MM.1S (cell line): Measurements from ENCODE around the gene KIF20B.

Experiments used
- DNase-seq: peaks from one replicate; pipeline ENCODE4 v3.0.0-alpha.2; 2015
- H2AFZ ChIP-seq: fragments of 300-600 bp; sonication (generic); 2 replicates; pipeline ENCODE4 v1.6.0; 2016; ENCODE audit warnings: antibody characterized with exemption, low read length
- H3F3A ChIP-seq: fragments of 300-600 bp; sonication (generic); 2 replicates; pipeline ENCODE4 v1.6.1; 2016; ENCODE audit warnings: mild to moderate bottlenecking, antibody characterized with exemption, low read length, moderate library complexity, mixed read lengths; ENCODE audit not compliant: insufficient read depth
- H3K27ac ChIP-seq: fragments of 300-600 bp; sonication (generic); 2 replicates; pipeline ENCODE4 v1.5.1; 2016; ENCODE audit warnings: mild to moderate bottlenecking, low read length
- H3K27me3 ChIP-seq: fragments of 300-600 bp; sonication (generic); replicated peaks from 2 replicates; pipeline ENCODE4 v1.6.0; 2016; ENCODE audit warnings: low read length; ENCODE audit not compliant: insufficient read depth
- H3K36me3 ChIP-seq: fragments of 300-600 bp; sonication (generic); replicated peaks from 2 replicates; pipeline ENCODE4 v1.6.1; 2016; ENCODE audit warnings: mild to moderate bottlenecking, low read length, mixed read lengths; ENCODE audit not compliant: insufficient read depth
- H3K4me1 ChIP-seq: fragments of 300-600 bp; sonication (generic); 2 replicates; pipeline ENCODE4 v1.6.1; 2016; ENCODE audit warnings: low read length, mixed read lengths
- H3K4me2 ChIP-seq: fragments of 300-600 bp; sonication (generic); 2 replicates; pipeline ENCODE4 v1.6.0; 2016; ENCODE audit warnings: low read depth, low read length
- H3K4me3 ChIP-seq: fragments of 300-600 bp; sonication (generic); 2 replicates; pipeline ENCODE4 v1.5.1; 2016; ENCODE audit warnings: low read length, mixed read lengths
- H3K79me2 ChIP-seq: fragments of 300-600 bp; sonication (generic); 2 replicates; pipeline ENCODE4 v1.6.1; 2016; ENCODE audit warnings: mixed run types, low read length, mixed read lengths
- H3K9ac ChIP-seq: fragments of 300-600 bp; sonication (generic); 2 replicates; pipeline ENCODE4 v1.6.1; 2016; ENCODE audit warnings: low read length, mixed read lengths
- H3K9me2 ChIP-seq: fragments of 300-600 bp; sonication (generic); replicated peaks from 2 replicates; pipeline ENCODE4 v1.6.1; 2016; ENCODE audit warnings: mild to moderate bottlenecking, low read length, mixed read lengths; ENCODE audit not compliant: insufficient read depth
- H3K9me3 ChIP-seq: fragments of 300-600 bp; sonication (generic); replicated peaks from 2 replicates; pipeline ENCODE4 v1.6.1; 2016; ENCODE audit warnings: mild to moderate bottlenecking, low read length, mixed read lengths; ENCODE audit not compliant: insufficient read depth
- H4K20me1 ChIP-seq: fragments of 300-600 bp; sonication (generic); 2 replicates; pipeline ENCODE4 v1.6.1; 2016; ENCODE audit warnings: mild to moderate bottlenecking, low read length, moderate library complexity, mixed read lengths; ENCODE audit not compliant: insufficient read depth
- CTCF ChIP-seq: fragments of 300-600 bp; sonication (generic); IDR thresholded peaks from 2 replicates; pipeline ENCODE4 v1.5.1; 2016; ENCODE audit warnings: antibody characterized with exemption, low read length, mixed read lengths
- EZH2 ChIP-seq: fragments of 300-600 bp; sonication (generic); optimal IDR thresholded peaks from 2 replicates; pipeline ENCODE3; 2017; ENCODE audit warnings: low read depth, mild to moderate bottlenecking, antibody characterized with exemption, low read length, mixed read lengths
- EZH2phosphoT487 ChIP-seq: fragments of 300-600 bp; sonication (generic); IDR thresholded peaks from 2 replicates; pipeline ENCODE4 v1.6.1; 2018; ENCODE audit warnings: antibody characterized with exemption, low read length

KIF20B gene

DNA sequence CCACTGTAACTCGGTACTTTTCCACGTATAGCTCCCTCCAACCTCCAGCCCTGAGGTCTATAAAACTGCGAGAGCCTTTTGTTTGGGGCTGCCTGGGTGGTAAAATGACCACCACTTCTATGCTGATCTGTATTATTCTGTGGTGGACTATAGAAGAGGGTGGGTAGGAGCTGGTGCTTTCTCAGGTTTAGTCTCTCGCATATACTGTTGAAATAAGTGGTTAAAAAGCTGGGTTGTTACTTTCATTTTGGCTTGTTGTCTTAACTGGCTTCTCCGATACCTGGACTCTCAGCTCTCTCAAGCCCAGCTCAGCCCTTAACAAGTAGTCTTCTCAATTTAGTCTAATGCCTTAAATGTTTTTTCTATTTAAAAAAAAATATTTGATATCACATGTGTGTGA, 70.3 kb downstream of the KIF20B start:
- Histone ChIP-seq H3K79me2 (no peaks in the 10 kb centered on the region; the same call in 1 of the 2 replicates), H3F3A (no peaks in the 10 kb centered on the region), H3K4me2 (no peak overlapping the region), H3K4me3 (no peak overlapping the region), H3K4me1 (peaks cover 3% of the 10 kb centered on the region; the same call in 1 of the 2 replicates), H2AFZ (no peak overlapping the region), H3K9me3 (no peaks in the 10 kb centered on the region), H3K36me3 (peaks cover 10% of the 10 kb centered on the region; the same call in 1 of the 2 replicates), H3K27me3 (no peaks in the 10 kb centered on the region), H4K20me1 (no peaks in the 10 kb centered on the region), H3K27ac (no peak overlapping the region), H3K9me2 (no peaks in the 10 kb centered on the region), H3K9ac (no peak overlapping the region)
- no peak for DNase-seq
- TF ChIP-seq CTCF: no peak
- no peak for TF ChIP-seq EZH2phosphoT487
- TF ChIP-seq EZH2: no peak

DNA sequence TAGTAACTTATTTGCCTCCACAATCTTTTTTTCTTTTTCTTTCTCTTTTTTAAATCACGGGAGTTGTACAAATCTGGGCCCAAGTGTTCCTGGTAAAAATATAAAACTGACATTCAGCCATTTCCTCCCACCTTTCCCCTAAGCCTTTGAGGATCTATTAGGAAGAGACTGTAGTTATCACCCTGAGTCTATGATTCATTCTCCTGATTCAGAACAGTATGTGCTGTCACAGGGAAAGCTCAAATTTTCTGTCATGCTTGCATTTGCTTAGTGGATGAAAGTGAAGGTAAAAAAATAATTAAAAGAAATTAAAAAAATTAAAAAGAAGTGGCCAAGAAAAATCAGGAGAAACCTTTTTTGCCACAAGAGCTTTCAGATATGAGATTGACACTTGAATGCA, 71.7 kb downstream of the KIF20B start:
- H3K27me3 ChIP-seq: no peaks in the 10 kb centered on the region
- H3K4me1 ChIP-seq: peaks cover 3% of the 10 kb centered on the region; the same call in 1 of the 2 replicates
- DNase-seq: no peak
- no peak overlapping the region for H3K27ac ChIP-seq
- no peaks in the 10 kb centered on the region for H3K9me2 ChIP-seq
- H3K4me2 ChIP-seq: no peak overlapping the region
- no peaks in the 10 kb centered on the region for H4K20me1 ChIP-seq
- H2AFZ ChIP-seq: no peak overlapping the region
- no peak for TF ChIP-seq EZH2
- TF ChIP-seq CTCF: no peak
- TF ChIP-seq EZH2phosphoT487: no peak
- H3F3A ChIP-seq: no peaks in the 10 kb centered on the region
- H3K36me3 ChIP-seq: peaks cover 10% of the 10 kb centered on the region; the same call in 1 of the 2 replicates
- no peaks in the 10 kb centered on the region; the same call in 1 of the 2 replicates for H3K79me2 ChIP-seq
- H3K4me3 ChIP-seq: no peak overlapping the region
- H3K9me3 ChIP-seq: no peaks in the 10 kb centered on the region
- no peak overlapping the region for H3K9ac ChIP-seq

- Histone ChIP-seq H2AFZ (no peak overlapping the region), H3K4me1 (no peaks in the 10 kb centered on the region), H3K9me2 (no peaks in the 10 kb centered on the region), H3K9ac (no peak overlapping the region), H3K36me3 (peaks cover 6% of the 10 kb centered on the region; the same call in 1 of the 2 replicates), H3K27ac (no peak overlapping the region), H3K4me2 (no peak overlapping the region), H3K4me3 (no peak overlapping the region), H3K27me3 (no peaks in the 10 kb centered on the region), H3K79me2 (no peaks in the 10 kb centered on the region), H3K9me3 (no peaks in the 10 kb centered on the region), H3F3A (no peaks in the 10 kb centered on the region), H4K20me1 (no peaks in the 10 kb centered on the region)
- no peak for TF ChIP-seq EZH2phosphoT487
- no peak for DNase-seq
These were observed 75.3 kb downstream of the KIF20B start for GRCh38 chr10:89776665-89777064.

GRCh38 chr10:89782470-89782869, 81.1 kb downstream of the KIF20B start:
- Histone ChIP-seq H3K9me3 (no peaks in the 10 kb centered on the region), H2AFZ (no peak overlapping the region), H3K27me3 (no peaks in the 10 kb centered on the region), H3K79me2 (no peaks in the 10 kb centered on the region), H3K36me3 (0 out of 2 replicates have a peak, but pooled peaks cover 4% of the 10 kb centered on the region), H3K4me2 (no peak overlapping the region), H3K4me3 (no peak overlapping the region), H3K9ac (no peak overlapping the region), H3F3A (no peaks in the 10 kb centered on the region), H3K4me1 (no peaks in the 10 kb centered on the region), H3K9me2 (no peaks in the 10 kb centered on the region), H4K20me1 (no peaks in the 10 kb centered on the region), H3K27ac (no peak overlapping the region)
- TF ChIP-seq EZH2 (no peak), EZH2phosphoT487 (no peak), CTCF (no peak)
- DNase-seq: no peak
